Activated CD4-positive, alpha-beta memory T cell treated with anti-CD3 and anti-CD28 coated beads for 36 hours (primary cell): ENCODE data around the gene LCMT2. TPM values are rescaled to one million over a fixed set of nuclear protein-coding genes. Genes with fewer than 3 reads are reported as not detected.

Experiments
- CTCF ChIA-PET: fragments of 350-600 bp; sonication (Branson Sonifier 250); formaldehyde crosslinking; loops from one replicate; lab custom pipeline; 2021; ENCODE audit warnings: antibody characterized with exemption, inconsistent platforms; lab: Charles Lee
- POLR2A ChIA-PET: fragments of 350-600 bp; sonication (Branson Sonifier 250); formaldehyde crosslinking; loops from one replicate; lab custom pipeline; 2021; ENCODE audit warnings: antibody characterized with exemption; lab: Charles Lee
- DNase-seq: peaks from one replicate; pipeline ENCODE4 v3.0.0-alpha.2; 2020
- H3K27ac Mint-ChIP-seq: one replicate; pipeline ENCODE4 v1.8.0; 2021; ENCODE audit warnings: mixed read lengths
- H3K27me3 Mint-ChIP-seq: one replicate; pipeline ENCODE4 v1.8.0; 2021; ENCODE audit warnings: mixed read lengths
- H3K36me3 Mint-ChIP-seq: one replicate; pipeline ENCODE4 v1.8.0; 2021; ENCODE audit warnings: mixed read lengths
- H3K4me1 Mint-ChIP-seq: one replicate; pipeline ENCODE4 v1.8.0; 2021; ENCODE audit warnings: low read depth, mixed read lengths
- H3K4me3 Mint-ChIP-seq: one replicate; pipeline ENCODE4 v1.8.0; 2021; ENCODE audit warnings: mild to moderate bottlenecking, mixed read lengths
- H3K9me3 Mint-ChIP-seq: one replicate; pipeline ENCODE4 v1.8.0; 2021; ENCODE audit warnings: mixed read lengths
- intact Hi-C: fragments of 100-400 bp; cut with micrococcal nuclease; formaldehyde crosslinking; loops from one replicate; pipeline ENCODE4 v1.15.1; 2023
- total RNA-seq, 2 experiments: library from RNA; stranded (reverse); gene quantifications; one replicate each; pipeline ENCODE4 v1.2.3, GENCODE V29; 2021

The LCMT2 gene, protein sequence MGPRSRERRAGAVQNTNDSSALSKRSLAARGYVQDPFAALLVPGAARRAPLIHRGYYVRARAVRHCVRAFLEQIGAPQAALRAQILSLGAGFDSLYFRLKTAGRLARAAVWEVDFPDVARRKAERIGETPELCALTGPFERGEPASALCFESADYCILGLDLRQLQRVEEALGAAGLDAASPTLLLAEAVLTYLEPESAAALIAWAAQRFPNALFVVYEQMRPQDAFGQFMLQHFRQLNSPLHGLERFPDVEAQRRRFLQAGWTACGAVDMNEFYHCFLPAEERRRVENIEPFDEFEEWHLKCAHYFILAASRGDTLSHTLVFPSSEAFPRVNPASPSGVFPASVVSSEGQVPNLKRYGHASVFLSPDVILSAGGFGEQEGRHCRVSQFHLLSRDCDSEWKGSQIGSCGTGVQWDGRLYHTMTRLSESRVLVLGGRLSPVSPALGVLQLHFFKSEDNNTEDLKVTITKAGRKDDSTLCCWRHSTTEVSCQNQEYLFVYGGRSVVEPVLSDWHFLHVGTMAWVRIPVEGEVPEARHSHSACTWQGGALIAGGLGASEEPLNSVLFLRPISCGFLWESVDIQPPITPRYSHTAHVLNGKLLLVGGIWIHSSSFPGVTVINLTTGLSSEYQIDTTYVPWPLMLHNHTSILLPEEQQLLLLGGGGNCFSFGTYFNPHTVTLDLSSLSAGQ
- total RNA-seq, result 1 to 10 TPM; 7.7 to 9.1 TPM

DNA sequence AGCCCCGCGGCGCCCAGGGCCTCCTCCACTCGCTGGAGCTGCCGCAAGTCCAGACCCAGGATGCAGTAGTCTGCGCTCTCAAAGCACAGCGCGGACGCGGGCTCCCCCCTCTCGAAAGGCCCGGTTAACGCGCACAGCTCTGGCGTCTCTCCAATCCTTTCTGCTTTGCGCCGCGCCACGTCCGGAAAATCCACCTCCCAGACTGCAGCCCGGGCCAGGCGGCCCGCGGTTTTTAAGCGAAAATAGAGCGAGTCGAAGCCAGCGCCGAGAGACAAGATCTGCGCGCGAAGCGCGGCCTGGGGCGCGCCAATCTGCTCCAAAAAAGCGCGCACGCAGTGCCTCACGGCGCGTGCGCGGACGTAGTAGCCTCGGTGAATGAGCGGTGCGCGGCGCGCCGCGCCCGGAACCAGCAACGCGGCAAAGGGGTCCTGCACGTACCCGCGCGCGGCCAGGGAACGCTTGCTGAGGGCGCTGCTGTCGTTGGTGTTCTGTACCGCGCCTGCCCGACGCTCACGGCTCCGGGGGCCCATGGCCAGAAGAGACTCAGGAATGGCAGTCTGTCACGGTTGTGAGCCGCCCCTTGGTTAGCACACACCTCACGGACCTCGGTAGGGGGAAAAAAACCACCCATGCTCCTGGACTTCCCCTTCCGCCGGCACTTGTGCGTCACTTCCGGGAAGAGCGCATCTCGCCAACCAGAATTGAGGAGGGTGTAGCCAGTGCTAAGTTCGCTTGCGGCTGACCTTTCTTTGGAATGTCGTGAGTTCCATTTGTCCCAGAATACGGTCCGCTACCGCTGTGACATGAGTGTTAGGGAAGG lies at the start of gene LCMT2:
Gene LCMT2, minus strand, starts transcription at position 614 of the 820 bp plus-strand sequence. Its CDS starts 84 bp downstream, at position 530.
- intact Hi-C loops, result loop anchor here (1.0 to 5.0 kb wide), 4 partner anchors 41 to 417 kb away; partner anchors contain the start of genes CCNDBP1, PDIA3, TUBGCP4 and UBR1
- peaks cover 24% of the 10 kb centered on the region for H3K36me3 Mint-ChIP-seq
- POLR2A ChIA-PET, result interaction anchor here (0.7 to 1.3 kb wide), 3 partner anchors 22 to 177 kb away, joined by 3 to 6 read pairs (median 4); partner anchors contain the start of genes TUBGCP4 and ZSCAN29

DNA sequence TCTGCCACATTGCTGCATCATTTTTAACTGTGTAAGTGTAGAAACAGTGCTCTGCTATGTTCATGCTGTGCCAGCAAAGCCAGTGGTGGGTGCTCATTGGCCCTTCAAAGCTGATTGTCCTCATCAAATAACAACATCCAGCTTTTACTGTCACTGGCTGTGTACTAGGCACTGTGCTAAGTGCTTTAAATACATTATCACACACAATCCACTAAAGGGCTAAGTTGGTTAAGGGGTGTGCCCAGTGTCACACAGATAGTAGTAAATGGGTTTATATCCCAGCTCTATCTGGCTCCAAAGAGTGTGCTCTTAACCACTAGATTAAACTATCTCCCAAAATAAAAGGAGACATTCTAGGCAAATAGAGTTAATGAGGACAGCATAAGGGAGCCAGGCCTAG lies 48.2 kb upstream of the LCMT2 start:
- Mint-ChIP-seq H3K27me3 (no peaks in the 10 kb centered on the region), H3K9me3 (no peaks in the 10 kb centered on the region), H3K4me1 (peaks cover 3% of the 10 kb centered on the region), H3K4me3 (no peak overlapping the region), H3K27ac (no peak overlapping the region), H3K36me3 (peaks cover 46% of the 10 kb centered on the region)
- POLR2A ChIA-PET, result no interaction called here
- CTCF ChIA-PET, result interaction anchor here (1.0 to 1.4 kb wide), 3 partner anchors 9 to 153 kb away, joined by 3 to 4 read pairs (median 4); no protein-coding TSS in a partner anchor
- DNase-seq, result no peak
- intact Hi-C loops, result loop anchor here (10.0 kb wide), 1 partner anchor 136 kb away; the partner anchor contains the start of gene MAP1A

More for the DNA sequence above, at the start of gene LCMT2:
- Mint-ChIP-seq H3K27me3 (no peaks in the 10 kb centered on the region), H3K27ac (peak within 1 kb of the TSS; percentile 99), H3K4me1 (peaks cover 41% of the 10 kb centered on the region), H3K9me3 (no peaks in the 10 kb centered on the region), H3K4me3 (peak within 1 kb of the TSS; percentile 92)
- CTCF ChIA-PET, result interaction anchor here (0.5 kb wide), 1 partner anchor 33 kb away, joined by 3 read pairs; no protein-coding TSS in a partner anchor
- peak; percentile 94 for DNase-seq

DNA sequence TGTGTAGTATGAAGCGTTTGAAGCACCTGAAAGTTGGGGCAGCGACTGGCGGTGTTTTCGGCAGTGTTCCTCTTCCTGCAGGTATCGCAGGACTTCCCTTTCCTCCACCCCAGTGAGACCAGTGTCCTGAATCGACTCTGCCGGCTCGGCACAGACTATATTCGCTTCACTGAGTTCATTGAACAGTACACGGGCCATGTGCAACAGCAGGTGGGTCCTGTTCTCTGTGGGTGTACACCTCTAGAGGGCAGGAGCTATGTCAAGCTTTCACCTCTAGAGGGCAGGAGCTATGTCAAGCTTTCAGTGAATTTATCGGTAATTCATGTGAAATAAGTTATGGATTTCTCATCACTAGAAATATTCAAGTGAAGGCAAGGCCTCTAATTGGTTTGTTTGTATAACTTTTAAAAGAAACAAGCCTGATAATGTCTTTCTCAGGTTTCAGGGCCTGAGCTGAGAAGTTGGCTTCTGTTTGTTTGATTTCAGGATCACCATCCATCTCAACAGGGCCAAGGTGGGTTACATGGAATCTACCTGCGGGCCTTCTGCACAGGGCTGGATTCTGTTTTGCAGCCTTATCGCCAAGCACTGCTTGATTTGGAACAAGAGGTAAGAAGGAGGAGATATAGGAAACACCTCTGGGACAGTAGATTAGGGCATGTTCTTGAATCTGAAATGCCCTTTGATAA lies 45.8 kb upstream of the LCMT2 start:
- Mint-ChIP-seq H3K9me3 (no peaks in the 10 kb centered on the region), H3K36me3 (peaks cover 40% of the 10 kb centered on the region)

DNA sequence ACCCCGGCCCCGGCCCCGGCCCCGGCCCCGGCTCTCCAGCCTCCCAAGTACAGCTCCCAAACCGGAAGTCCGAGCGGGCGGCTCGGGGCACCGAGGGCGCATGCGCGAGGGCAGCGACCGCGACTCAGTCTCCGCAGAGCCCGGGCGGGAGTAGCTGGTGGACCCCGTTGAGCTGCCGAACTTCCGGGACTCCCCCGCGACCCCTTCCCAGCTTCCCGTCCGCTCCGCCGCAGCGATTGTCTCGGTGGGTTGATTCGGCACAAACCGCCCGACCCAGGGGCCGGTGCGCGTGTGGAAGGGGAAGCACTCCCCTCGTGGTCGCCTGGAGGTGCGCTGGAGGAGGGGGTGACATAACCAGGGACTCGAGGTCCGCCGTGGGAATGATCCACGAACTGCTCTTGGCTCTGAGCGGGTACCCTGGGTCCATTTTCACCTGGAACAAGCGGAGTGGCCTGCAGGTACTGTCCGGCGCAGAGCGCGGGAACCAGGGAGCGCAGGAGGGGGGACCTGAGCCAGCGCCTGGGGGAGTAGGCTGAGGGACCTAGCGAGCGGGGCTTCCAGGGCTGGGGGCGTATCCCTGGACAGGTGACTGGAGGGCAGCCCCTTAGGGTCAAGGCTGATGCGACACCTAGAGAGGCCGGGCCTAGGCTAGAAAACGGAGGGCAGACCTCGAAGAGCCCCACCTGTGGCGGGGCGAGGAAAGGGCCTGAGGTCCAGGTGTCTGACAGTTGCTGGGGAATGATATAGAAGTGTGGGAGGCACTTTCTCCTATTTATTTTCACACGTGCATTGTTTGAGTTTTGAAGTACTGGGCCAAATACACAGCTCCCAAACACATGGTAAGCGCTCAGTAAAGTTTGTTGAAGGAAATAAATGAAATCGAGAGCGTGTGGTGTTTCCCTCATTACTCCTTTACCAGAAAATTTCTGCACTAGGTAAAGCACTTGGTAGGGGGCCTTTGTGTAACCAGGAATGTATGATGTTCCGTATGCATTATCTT lies 40.9 kb upstream of the LCMT2 start, which contains the start of the genes TUBGCP4 and ZSCAN29:
Gene TUBGCP4, plus strand, starts transcription at position 127 of the 1,000 bp plus-strand sequence. Its CDS starts 254 bp downstream, at position 381.
Gene ZSCAN29, minus strand, starts transcription at position 69 of the 1,000 bp plus-strand sequence. CDS start 1,130 bp downstream, outside the sequence.
- peaks cover 30% of the 10 kb centered on the region for H3K9me3 Mint-ChIP-seq
- CTCF ChIA-PET, result interaction anchor here (0.5 to 2.2 kb wide), 12 partner anchors 8 to 914 kb away, joined by 3 to 12 read pairs (median 4); no protein-coding TSS in a partner anchor
- POLR2A ChIA-PET, result interaction anchor here (0.6 to 1.7 kb wide), 6 partner anchors 8 to 1374 kb away, joined by 3 to 8 read pairs (median 4); no protein-coding TSS in a partner anchor
- peaks cover 51% of the 10 kb centered on the region for H3K4me1 Mint-ChIP-seq
- peak; percentile 86 for DNase-seq
- H3K4me3 Mint-ChIP-seq, result peak within 1 kb of the TSS; percentile 90
- peaks cover 44% of the 10 kb centered on the region for H3K36me3 Mint-ChIP-seq
- intact Hi-C loops, result loop anchor here (1.0 to 10.0 kb wide), 2 partner anchors 41 to 144 kb away; partner anchors contain the start of genes LCMT2 and MAP1A
- no peaks in the 10 kb centered on the region for H3K27me3 Mint-ChIP-seq
- H3K27ac Mint-ChIP-seq, result peak within 1 kb of the TSS; percentile 75

More for the DNA sequence above, 45.8 kb upstream of the LCMT2 start:
- POLR2A ChIA-PET, result interaction anchor here (1.0 kb wide), 2 partner anchors 11 to 14 kb away, joined by 3 to 4 read pairs; no protein-coding TSS in a partner anchor
- Mint-ChIP-seq H3K27ac (no peak overlapping the region), H3K4me3 (no peak overlapping the region), H3K27me3 (no peaks in the 10 kb centered on the region), H3K4me1 (peaks cover 21% of the 10 kb centered on the region)
- CTCF ChIA-PET, result interaction anchor here (0.6 to 3.4 kb wide), 24 partner anchors 11 to 446 kb away, joined by 3 to 45 read pairs (median 4); no protein-coding TSS in a partner anchor
- intact Hi-C loops, result loop anchor here (10.0 kb wide), 1 partner anchor 139 kb away; the partner anchor contains the start of gene MAP1A
- DNase-seq, result peak; percentile 39

DNA sequence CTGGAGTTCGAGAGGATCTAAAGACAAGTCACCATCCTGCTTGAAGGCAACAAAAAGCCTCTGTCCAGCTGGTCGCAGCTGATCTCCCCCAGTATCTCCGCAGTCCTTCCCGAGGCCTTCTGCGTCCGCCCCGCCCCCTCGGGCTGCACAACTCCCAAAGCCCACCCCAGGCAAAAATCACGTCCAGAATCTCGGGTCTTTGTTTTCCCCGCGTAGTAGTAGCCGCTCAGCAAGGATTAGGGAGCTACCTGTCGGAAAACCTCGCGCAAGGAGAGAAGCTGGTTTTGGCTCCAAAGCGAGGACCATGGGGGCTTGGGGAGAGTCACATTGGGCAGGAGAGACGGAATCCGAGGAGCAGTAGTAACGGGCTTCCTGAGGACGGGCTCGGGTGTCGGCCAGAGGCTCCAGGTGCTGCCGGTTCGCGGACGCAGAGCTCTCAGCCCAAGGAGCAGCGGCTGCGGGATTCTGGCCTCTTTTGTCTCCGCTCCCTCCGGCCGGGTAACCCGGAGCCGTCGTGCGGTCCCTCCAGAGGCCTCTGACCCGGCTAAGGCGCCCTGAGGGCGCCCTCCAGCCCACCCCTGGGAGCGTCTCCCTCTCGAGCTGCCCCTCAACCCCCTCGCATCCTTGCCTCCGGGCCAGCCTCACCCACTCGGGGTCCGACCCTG lies 40.1 kb upstream of the LCMT2 start:
- H3K4me1 Mint-ChIP-seq, result peaks cover 53% of the 10 kb centered on the region
- no peaks in the 10 kb centered on the region for H3K27me3 Mint-ChIP-seq
- H3K27ac Mint-ChIP-seq, result peak overlapping the region; percentile 54
- peaks cover 48% of the 10 kb centered on the region for H3K36me3 Mint-ChIP-seq
- H3K4me3 Mint-ChIP-seq, result peak overlapping the region; percentile 90
- ChIA-PET POLR2A (interaction anchor here (0.6 to 1.6 kb wide), 5 partner anchors 12 to 1373 kb away, joined by 3 to 8 read pairs (median 4); no protein-coding TSS in a partner anchor), CTCF (interaction anchor here (0.6 to 2.2 kb wide), 8 partner anchors 9 to 145 kb away, joined by 3 to 12 read pairs (median 4); no protein-coding TSS in a partner anchor)
- intact Hi-C loops, result loop anchor here (10.0 kb wide), 1 partner anchor 144 kb away; the partner anchor contains the start of gene MAP1A
- H3K9me3 Mint-ChIP-seq, result peaks cover 33% of the 10 kb centered on the region
- peak; percentile 15 for DNase-seq

DNA sequence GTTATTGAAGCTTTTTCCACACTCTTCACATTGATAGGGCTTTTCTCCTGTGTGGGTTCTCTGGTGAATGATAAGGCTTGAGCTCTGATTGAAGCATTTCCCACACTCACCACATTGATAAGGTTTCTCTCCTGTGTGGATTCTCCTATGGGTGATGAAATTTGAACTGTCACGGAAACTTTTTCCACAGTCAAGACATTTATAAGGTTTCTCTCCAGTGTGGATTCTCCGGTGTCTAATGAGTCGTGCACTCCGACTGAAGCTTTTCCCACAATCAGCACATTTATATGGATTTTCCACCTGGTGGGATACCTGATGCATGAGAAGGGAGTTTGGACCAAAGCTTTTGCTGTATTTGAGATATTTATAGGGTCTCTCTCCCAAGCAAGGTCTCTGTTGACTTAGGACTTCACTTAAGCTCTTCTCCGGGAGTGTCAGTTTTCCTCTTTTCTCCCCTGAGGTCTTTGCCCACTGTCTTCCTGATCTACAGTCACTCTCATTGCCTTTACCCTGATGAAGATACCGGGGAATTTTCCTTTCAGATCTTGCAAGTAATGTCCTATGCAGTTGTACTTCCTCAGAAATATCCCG lies 31.0 kb upstream of the LCMT2 start:
- CTCF ChIA-PET, result interaction anchor here (1.1 to 2.9 kb wide), 3 partner anchors 10 to 75 kb away, joined by 3 to 14 read pairs (median 12); partner anchors contain the start of genes TUBGCP4 and ZSCAN29
- Mint-ChIP-seq H3K4me1 (peaks cover 4% of the 10 kb centered on the region), H3K9me3 (peaks cover 67% of the 10 kb centered on the region), H3K27ac (no peak overlapping the region), H3K36me3 (peaks cover 84% of the 10 kb centered on the region), H3K4me3 (no peak overlapping the region), H3K27me3 (no peaks in the 10 kb centered on the region)
- POLR2A ChIA-PET, result no interaction called here
- intact Hi-C loops, result no loop called here
- no peak for DNase-seq

DNA sequence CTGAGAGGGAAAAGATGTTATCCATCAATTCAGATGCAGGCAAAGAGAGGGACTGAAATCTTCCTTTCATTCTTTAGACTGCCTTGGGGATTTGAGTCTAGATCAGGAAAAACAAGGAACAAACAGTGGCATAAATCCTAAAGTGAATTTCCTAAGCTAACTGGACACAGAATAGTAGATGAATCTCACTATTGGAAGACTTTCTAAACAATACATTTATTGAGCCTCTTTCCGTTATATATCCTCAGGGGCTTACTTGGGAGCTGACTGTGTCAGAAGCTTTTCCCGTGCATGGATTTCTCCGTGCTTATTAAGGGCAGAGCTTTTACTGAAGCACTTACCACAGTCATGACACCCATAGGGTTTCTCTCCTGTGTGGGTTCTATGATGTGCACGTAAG lies 30.4 kb upstream of the LCMT2 start:
- POLR2A ChIA-PET, result no interaction called here
- DNase-seq, result no peak
- peaks cover 84% of the 10 kb centered on the region for H3K36me3 Mint-ChIP-seq
- H3K9me3 Mint-ChIP-seq, result peaks cover 63% of the 10 kb centered on the region
- no peak overlapping the region for H3K4me3 Mint-ChIP-seq
- H3K27ac Mint-ChIP-seq, result no peak overlapping the region
- no peaks in the 10 kb centered on the region for H3K4me1 Mint-ChIP-seq
- intact Hi-C loops, result no loop called here
- CTCF ChIA-PET, result interaction anchor here (2.4 to 2.9 kb wide), 2 partner anchors 11 to 15 kb away, joined by 12 to 14 read pairs; partner anchors contain the start of genes TUBGCP4 and ZSCAN29
- H3K27me3 Mint-ChIP-seq, result no peaks in the 10 kb centered on the region

DNA sequence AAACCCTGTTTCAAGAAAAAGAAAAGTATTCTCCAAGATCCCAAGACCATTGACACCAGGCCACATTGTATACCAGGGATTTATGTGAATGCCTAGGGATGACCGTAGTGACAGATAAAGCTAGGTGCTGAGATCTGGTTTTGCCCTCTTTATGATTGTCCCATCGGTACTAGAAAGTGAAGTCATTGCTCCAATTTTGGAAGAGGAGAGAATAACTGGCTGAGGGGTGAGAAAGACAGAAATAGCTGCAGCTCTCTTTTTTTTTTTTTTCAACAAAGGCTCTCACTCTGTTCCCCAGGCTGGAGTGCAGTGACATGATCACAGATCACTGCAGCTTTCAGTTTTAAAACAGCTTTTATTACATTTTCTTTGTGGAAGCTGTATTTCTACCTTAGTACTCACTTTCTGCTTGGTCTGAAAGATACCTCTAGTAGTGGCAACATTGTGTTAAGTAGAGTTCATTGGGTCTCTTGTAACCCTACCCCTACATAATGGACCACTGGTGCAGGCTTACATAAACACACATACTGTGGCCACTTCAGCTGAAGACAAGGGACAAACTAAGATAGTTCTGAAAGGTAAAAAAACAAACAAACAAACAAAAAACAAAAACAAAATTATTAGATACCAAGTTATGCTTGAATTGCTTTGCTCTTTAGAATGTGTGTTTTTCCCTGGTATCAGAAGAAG lies 22.5 kb upstream of the LCMT2 start:
- peaks cover 24% of the 10 kb centered on the region for H3K36me3 Mint-ChIP-seq
- H3K27me3 Mint-ChIP-seq, result no peaks in the 10 kb centered on the region
- no peak overlapping the region for H3K27ac Mint-ChIP-seq
- H3K4me1 Mint-ChIP-seq, result peaks cover 11% of the 10 kb centered on the region
- intact Hi-C loops, result no loop called here
- H3K4me3 Mint-ChIP-seq, result no peak overlapping the region
- peaks cover under 1% of the 10 kb centered on the region for H3K9me3 Mint-ChIP-seq
- POLR2A ChIA-PET, result interaction anchor here (0.6 kb wide), 1 partner anchor 14 kb away, joined by 3 read pairs; no protein-coding TSS in a partner anchor
- no peak for DNase-seq
- CTCF ChIA-PET, result no interaction called here
